Measurements from ENCODE around the gene MIS18A. TPM values are rescaled to one million over a fixed set of nuclear protein-coding genes. Genes with fewer than 3 reads are reported as not detected.

The MIS18A gene
- total and polyA plus RNA-seq, 2 experiments from 2014 or later, result 46.1 to 133 TPM

DNA sequence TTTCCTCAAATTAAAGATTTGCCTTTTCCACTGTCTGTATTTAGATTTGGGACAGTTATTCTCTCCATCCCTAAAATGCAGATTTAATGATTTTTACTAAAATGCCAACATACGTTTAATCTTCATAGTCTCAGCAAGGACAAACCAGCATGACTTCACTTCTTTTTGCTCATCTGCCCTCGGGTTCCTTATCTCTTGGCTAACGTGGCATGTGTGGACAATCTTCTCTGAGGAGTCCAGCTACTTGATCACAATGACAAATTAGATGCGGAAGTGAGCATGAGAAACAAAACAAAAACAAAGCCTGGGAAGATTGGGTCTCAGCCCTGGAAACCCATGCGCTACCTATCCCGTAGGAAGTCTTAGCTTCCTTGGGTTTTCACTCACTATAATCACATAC lies 20.8 kb upstream of the MIS18A start:
- ATAC-seq (no peak), DNase-seq (ENCODE audit: low spot score) (no peak)
- Histone ChIP-seq H3K4me2 (no peak overlapping the region), H3K27me3 (ENCODE audit: insufficient read depth) (no peaks in the 10 kb centered on the region), H3K36me3 (ENCODE audit: insufficient read depth) (no peaks in the 10 kb centered on the region), H3K9me2 (ENCODE audit: insufficient read depth) (0 out of 2 replicates have a peak, but pooled peaks cover 2% of the 10 kb centered on the region), H2AFZ (no peak overlapping the region), H3K79me2 (replicated peaks; ENCODE audit: insufficient read depth) (no peaks in the 10 kb centered on the region), H4K20me1 (replicated peaks; ENCODE audit: insufficient read depth) (no peaks in the 10 kb centered on the region; the same call in 1 of the 2 replicates), H3K4me3 (no peak overlapping the region), H3K27ac (ENCODE audit: low read depth) (no peak overlapping the region), H3K4me1 (ENCODE audit: insufficient read depth) (no peaks in the 10 kb centered on the region), H3F3A (replicated peaks; ENCODE audit: low read depth) (no peaks in the 10 kb centered on the region)
- H3K27me3 Mint-ChIP-seq (ENCODE audit: insufficient read depth, low read depth, poor library complexity), result no peaks in the 10 kb centered on the region
- TF ChIP-seq JUNB (IDR thresholded peaks at IDR 0.05; ENCODE audit: unreplicated experiment), result no peak
- no peak for TF ChIP-seq NANOG (IDR thresholded peaks at IDR 0.05; ENCODE audit: borderline replicate concordance)
- TF ChIP-seq, protein P1, sequence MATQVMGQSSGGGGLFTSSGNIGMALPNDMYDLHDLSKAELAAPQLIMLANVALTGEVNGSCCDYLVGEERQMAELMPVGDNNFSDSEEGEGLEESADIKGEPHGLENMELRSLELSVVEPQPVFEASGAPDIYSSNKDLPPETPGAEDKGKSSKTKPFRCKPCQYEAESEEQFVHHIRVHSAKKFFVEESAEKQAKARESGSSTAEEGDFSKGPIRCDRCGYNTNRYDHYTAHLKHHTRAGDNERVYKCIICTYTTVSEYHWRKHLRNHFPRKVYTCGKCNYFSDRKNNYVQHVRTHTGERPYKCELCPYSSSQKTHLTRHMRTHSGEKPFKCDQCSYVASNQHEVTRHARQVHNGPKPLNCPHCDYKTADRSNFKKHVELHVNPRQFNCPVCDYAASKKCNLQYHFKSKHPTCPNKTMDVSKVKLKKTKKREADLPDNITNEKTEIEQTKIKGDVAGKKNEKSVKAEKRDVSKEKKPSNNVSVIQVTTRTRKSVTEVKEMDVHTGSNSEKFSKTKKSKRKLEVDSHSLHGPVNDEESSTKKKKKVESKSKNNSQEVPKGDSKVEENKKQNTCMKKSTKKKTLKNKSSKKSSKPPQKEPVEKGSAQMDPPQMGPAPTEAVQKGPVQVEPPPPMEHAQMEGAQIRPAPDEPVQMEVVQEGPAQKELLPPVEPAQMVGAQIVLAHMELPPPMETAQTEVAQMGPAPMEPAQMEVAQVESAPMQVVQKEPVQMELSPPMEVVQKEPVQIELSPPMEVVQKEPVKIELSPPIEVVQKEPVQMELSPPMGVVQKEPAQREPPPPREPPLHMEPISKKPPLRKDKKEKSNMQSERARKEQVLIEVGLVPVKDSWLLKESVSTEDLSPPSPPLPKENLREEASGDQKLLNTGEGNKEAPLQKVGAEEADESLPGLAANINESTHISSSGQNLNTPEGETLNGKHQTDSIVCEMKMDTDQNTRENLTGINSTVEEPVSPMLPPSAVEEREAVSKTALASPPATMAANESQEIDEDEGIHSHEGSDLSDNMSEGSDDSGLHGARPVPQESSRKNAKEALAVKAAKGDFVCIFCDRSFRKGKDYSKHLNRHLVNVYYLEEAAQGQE (IDR thresholded peaks at IDR 0.05; ENCODE audit: unreplicated experiment), result no peak
- no peak for TF ChIP-seq POLR2AphosphoS5 (IDR thresholded peaks at IDR 0.05; ENCODE audit: low read depth)
- TF ChIP-seq, protein P2, sequence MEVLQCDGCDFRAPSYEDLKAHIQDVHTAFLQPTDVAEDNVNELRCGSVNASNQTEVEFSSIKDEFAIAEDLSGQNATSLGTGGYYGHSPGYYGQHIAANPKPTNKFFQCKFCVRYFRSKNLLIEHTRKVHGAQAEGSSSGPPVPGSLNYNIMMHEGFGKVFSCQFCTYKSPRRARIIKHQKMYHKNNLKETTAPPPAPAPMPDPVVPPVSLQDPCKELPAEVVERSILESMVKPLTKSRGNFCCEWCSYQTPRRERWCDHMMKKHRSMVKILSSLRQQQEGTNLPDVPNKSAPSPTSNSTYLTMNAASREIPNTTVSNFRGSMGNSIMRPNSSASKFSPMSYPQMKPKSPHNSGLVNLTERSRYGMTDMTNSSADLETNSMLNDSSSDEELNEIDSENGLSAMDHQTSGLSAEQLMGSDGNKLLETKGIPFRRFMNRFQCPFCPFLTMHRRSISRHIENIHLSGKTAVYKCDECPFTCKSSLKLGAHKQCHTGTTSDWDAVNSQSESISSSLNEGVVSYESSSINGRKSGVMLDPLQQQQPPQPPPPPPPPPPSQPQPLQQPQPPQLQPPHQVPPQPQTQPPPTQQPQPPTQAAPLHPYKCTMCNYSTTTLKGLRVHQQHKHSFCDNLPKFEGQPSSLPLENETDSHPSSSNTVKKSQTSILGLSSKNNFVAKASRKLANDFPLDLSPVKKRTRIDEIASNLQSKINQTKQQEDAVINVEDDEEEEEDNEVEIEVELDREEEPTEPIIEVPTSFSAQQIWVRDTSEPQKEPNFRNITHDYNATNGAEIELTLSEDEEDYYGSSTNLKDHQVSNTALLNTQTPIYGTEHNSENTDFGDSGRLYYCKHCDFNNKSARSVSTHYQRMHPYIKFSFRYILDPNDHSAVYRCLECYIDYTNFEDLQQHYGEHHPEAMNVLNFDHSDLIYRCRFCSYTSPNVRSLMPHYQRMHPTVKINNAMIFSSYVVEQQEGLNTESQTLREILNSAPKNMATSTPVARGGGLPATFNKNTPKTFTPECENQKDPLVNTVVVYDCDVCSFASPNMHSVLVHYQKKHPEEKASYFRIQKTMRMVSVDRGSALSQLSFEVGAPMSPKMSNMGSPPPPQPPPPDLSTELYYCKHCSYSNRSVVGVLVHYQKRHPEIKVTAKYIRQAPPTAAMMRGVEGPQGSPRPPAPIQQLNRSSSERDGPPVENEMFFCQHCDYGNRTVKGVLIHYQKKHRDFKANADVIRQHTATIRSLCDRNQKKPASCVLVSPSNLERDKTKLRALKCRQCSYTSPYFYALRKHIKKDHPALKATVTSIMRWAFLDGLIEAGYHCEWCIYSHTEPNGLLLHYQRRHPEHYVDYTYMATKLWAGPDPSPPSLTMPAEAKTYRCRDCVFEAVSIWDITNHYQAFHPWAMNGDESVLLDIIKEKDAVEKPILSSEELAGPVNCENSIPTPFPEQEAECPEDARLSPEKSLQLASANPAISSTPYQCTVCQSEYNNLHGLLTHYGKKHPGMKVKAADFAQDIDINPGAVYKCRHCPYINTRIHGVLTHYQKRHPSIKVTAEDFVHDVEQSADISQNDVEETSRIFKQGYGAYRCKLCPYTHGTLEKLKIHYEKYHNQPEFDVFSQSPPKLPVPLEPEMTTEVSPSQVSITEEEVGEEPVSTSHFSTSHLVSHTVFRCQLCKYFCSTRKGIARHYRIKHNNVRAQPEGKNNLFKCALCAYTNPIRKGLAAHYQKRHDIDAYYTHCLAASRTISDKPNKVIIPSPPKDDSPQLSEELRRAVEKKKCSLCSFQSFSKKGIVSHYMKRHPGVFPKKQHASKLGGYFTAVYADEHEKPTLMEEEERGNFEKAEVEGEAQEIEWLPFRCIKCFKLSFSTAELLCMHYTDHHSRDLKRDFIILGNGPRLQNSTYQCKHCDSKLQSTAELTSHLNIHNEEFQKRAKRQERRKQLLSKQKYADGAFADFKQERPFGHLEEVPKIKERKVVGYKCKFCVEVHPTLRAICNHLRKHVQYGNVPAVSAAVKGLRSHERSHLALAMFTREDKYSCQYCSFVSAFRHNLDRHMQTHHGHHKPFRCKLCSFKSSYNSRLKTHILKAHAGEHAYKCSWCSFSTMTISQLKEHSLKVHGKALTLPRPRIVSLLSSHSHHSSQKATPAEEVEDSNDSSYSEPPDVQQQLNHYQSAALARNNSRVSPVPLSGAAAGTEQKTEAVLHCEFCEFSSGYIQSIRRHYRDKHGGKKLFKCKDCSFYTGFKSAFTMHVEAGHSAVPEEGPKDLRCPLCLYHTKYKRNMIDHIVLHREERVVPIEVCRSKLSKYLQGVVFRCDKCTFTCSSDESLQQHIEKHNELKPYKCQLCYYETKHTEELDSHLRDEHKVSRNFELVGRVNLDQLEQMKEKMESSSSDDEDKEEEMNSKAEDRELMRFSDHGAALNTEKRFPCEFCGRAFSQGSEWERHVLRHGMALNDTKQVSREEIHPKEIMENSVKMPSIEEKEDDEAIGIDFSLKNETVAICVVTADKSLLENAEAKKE (CRISPR knock-in tag; IDR thresholded peaks at IDR 0.05), result no peak
- TF ChIP-seq ZNF114 (CRISPR knock-in tag; IDR thresholded peaks at IDR 0.05), result no peak
- TF ChIP-seq, protein P3, sequence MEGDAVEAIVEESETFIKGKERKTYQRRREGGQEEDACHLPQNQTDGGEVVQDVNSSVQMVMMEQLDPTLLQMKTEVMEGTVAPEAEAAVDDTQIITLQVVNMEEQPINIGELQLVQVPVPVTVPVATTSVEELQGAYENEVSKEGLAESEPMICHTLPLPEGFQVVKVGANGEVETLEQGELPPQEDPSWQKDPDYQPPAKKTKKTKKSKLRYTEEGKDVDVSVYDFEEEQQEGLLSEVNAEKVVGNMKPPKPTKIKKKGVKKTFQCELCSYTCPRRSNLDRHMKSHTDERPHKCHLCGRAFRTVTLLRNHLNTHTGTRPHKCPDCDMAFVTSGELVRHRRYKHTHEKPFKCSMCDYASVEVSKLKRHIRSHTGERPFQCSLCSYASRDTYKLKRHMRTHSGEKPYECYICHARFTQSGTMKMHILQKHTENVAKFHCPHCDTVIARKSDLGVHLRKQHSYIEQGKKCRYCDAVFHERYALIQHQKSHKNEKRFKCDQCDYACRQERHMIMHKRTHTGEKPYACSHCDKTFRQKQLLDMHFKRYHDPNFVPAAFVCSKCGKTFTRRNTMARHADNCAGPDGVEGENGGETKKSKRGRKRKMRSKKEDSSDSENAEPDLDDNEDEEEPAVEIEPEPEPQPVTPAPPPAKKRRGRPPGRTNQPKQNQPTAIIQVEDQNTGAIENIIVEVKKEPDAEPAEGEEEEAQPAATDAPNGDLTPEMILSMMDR (conservative IDR thresholded peaks at IDR 0.05; ENCODE audit: low read depth in 2 of 2), result no peak
- TF ChIP-seq, protein P4, sequence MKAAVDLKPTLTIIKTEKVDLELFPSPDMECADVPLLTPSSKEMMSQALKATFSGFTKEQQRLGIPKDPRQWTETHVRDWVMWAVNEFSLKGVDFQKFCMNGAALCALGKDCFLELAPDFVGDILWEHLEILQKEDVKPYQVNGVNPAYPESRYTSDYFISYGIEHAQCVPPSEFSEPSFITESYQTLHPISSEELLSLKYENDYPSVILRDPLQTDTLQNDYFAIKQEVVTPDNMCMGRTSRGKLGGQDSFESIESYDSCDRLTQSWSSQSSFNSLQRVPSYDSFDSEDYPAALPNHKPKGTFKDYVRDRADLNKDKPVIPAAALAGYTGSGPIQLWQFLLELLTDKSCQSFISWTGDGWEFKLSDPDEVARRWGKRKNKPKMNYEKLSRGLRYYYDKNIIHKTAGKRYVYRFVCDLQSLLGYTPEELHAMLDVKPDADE (IDR thresholded peaks at IDR 0.05), result no peak
- TF ChIP-seq ZNF331 (CRISPR knock-in tag; IDR thresholded peaks at IDR 0.05; ENCODE audit: low read depth), result no peak
- no peak for TF ChIP-seq EZH2phosphoT487 (IDR thresholded peaks at IDR 0.05; ENCODE audit: unreplicated experiment)
- no peak for TF ChIP-seq EZH2 (IDR thresholded peaks at IDR 0.05; ENCODE audit: low read depth, unreplicated experiment)
- no peak for TF ChIP-seq STAT1 (IDR thresholded peaks at IDR 0.05; ENCODE audit: unreplicated experiment)
- TF ChIP-seq CREB1 (CRISPR knock-in tag; IDR thresholded peaks at IDR 0.05; ENCODE audit: low read depth), result no peak
- H3K27ac Mint-ChIP-seq, result no peak overlapping the region
- H3K4me1 Mint-ChIP-seq, result no peaks in the 10 kb centered on the region
- H3K36me3 Mint-ChIP-seq (ENCODE audit: low read depth), result peaks cover 12% of the 10 kb centered on the region
- H3K9me3 Mint-ChIP-seq, result no peaks in the 10 kb centered on the region
- H3K4me3 Mint-ChIP-seq, result no peak overlapping the region
